Motor neuron (in vitro differentiated cells): ENCODE results near the gene NUTM2A. TPM values are rescaled to one million over a fixed set of nuclear protein-coding genes. Genes with fewer than 3 reads are reported as not detected.
"Not testable (repeated sequence)": the region's sequence is repeated elsewhere in the genome, so short reads cannot be mapped to it uniquely, and the experiment has no call there.

Experiments
- ATAC-seq, 8 experiments: fragments of 200-7000 bp; cut with Tn5 transposase; replicated peaks in 6 of 8; 2 replicates each; pipeline ENCODE4 v1.8.0; 2021; ENCODE audit warnings: mild to moderate bottlenecking in 8 of 8, moderate library complexity in 8 of 8
- H3K27ac ChIP-seq, 2 donors: fragments of 250-450 bp; sonication (Bioruptor Pico); 2 replicates each; pipeline ENCODE4 v1.9.0; 2021; ENCODE audit warnings: antibody characterized with exemption in 2 of 2, mild to moderate bottlenecking in 2 of 2, moderate library complexity in 1 of 2
- H3K4me1 ChIP-seq, 2 donors: fragments of 250-450 bp; sonication (Bioruptor Pico); replicated peaks in 1 of 2; 2 replicates each; pipeline ENCODE4 v1.6.1; 2021; ENCODE audit warnings: antibody characterized with exemption in 2 of 2, mild to moderate bottlenecking in 2 of 2, moderate library complexity in 1 of 2
- H3K4me3 ChIP-seq, 5 donors: fragments of 250-450 bp; sonication (Bioruptor Pico); 2 replicates each; pipeline ENCODE4 v1.9.0; 2021; ENCODE audit warnings: antibody characterized with exemption in 5 of 5, mild to moderate bottlenecking in 5 of 5, moderate library complexity in 4 of 5
- WGBS, 10 experiments: fragments of 450-650 bp; shearing (Covaris generic); methylation state at CpG; one replicate each; pipeline ENCODE4 v1.0.0; 2022; 5-methylcytosine and 5-hydroxymethylcytosine counted together
- in situ Hi-C, 9 experiments: fragments of 400-800 bp; cut with MboI; loops; one replicate each; pipeline ENCODE4 v1.15.0; 2021; ENCODE audit warnings: low sequenced_read_pairs in 9 of 9, low pct_unique_long_range_greater_than_20kb in 2 of 9; ENCODE audit not compliant: unreplicated experiment in 9 of 9
- total RNA-seq, 8 experiments: library from RNA; unstranded; fragments of 300-600 nt; gene quantifications; 2 replicates each; pipeline versions ENCODE4 v1.2.3 to v1.2.4, GENCODE V29; 2022

The NUTM2A gene
- total RNA-seq, 8 experiments from 2014 or later, result 0.56 to 4.8 (median 3.6) TPM; not detected in 1

DNA sequence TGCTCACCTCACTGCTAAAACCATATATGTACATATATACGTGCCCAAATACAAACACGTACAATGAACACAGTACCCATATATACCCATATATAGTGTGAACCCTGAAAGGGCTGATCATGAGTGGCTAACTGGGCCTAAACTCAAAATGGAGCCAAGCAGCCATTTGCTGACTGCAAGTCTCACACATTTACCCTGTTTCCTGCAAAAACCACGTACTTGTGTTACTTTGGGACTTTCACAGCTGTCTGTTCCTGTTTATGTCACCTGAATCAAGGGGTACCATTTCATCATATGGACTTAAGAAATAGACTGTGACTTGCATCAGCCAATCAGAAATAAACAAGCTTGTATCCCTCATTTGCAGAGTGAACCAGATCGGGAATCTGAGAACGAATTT, 5.9 kb upstream of the NUTM2A start:
- in situ Hi-C loops, H3K4me3 ChIP-seq, ATAC-seq, H3K4me1 ChIP-seq, H3K27ac ChIP-seq: not testable (repeated sequence)
- WGBS, 10 experiments, result no CpG with 5 or more reads among the region's 5 CpGs

DNA sequence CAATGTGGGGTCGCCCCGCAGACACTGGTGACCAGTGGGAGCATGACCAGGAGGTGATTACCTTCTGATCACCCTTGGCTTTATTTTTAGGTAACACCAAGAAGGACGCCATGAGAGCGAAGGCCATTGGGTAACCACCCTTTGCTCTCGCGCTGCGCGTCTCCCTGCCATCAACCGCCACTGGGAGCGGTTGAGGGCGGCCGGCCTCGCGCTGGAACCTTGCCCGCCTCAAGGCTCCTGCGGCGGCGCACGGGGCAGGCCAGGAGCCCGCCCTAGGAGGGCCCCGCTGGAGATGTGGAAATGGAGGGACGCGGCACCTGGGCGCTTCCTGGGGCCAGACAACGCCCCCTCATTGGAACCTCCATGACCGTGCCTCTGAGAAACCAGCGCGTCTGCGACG, 2.5 kb upstream of the NUTM2A start:
- H3K27ac ChIP-seq, H3K4me3 ChIP-seq, in situ Hi-C loops, ATAC-seq, H3K4me1 ChIP-seq: not testable (repeated sequence)
- no CpG with 5 or more reads among the region's 30 CpGs for whole genome bisulfite sequencing, 10 experiments

DNA sequence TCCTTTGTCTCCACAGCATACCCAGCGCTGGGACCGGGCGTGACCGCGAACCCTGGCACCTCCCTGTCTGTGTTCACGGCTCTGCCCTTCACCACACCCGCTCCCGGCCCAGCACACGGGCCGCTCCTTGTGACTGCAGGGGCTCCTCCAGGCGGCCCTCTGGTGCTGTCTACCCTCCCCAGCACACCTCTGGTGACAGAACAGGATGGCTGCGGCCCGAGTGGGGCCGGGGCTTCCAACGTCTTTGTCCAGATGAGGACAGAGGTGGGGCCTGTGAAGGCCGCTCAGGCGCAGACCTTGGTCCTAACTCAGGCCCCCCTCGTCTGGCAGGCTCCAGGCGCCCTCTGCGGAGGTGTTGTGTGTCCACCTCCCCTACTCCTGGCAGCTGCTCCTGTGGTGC, 3.0 kb downstream of the NUTM2A start:
- no CpG with 5 or more reads among the region's 20 CpGs for WGBS, 10 experiments
- ATAC-seq, in situ Hi-C loops, H3K4me1 ChIP-seq, H3K27ac ChIP-seq, H3K4me3 ChIP-seq: not testable (repeated sequence)

DNA sequence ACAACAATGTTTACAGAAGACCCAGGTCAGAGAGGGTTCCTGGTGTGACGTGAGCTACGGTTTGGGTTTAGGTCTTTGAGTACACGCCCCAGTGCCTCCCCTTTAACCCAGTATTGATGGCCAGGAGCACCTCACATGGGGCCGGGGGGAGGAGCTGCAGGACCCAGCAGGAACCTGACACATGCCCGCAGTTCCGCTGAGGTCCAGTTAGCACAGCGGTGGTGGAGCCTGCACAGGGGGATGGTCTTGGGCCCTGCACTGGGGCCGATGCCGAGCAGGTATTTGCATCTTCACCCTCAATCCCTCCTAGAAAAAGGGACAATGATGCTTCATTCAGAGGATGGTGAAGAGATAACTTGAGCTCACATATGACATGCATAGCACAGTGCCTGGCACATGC, 4.0 kb downstream of the NUTM2A start:
- 80% methylated on average over 1 of the region's 9 CpGs; no CpG with 5 or more reads in 9 of the 10 experiments for WGBS, 10 experiments
- H3K27ac ChIP-seq, H3K4me3 ChIP-seq, ATAC-seq, H3K4me1 ChIP-seq, in situ Hi-C loops: not testable (repeated sequence)

DNA sequence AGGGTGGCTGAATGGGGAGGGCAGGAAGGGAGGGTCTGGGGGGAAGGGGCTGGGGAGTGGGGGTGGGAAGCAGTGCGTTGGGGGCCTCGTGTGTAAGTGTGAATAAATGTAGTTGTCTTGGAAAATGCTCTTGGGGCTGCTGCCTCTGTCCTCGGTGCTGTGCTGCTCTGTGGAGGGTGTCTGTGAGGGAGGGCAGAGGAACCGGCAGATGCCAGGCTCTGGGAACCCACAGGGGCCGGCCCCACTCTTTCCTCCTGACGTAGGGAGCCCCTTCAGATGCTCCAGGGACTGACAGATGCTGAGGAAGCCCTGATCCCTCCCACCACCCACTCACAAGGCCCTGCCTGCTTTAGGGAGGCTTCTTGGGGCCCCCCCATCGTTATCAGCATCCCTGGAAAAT, 9.6 kb downstream of the NUTM2A start:
- H3K4me3 ChIP-seq, H3K4me1 ChIP-seq, ATAC-seq, H3K27ac ChIP-seq, in situ Hi-C loops: not testable (repeated sequence)
- WGBS, 10 experiments, result no CpG with 5 or more reads among the region's 7 CpGs

DNA sequence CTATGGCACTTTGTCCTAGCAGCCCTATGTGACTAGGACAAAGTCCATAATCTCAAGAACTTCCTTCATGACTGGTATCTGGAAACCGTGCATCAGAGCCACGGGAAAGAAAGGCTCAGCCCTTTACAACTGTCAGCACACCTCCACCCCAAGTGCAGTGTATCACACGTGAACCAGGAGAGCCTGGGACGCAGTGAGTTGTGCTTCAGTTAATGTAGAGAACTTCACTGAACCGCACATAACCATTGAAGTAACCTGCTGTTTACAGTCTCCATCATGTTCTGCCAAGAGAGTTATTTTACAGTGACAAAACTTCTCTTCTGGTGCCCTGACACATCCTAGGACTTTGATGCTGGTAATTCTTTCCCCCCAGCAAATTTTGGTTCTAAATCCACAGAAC, 12.0 kb downstream of the NUTM2A start:
- H3K4me1 ChIP-seq, ATAC-seq, H3K27ac ChIP-seq, in situ Hi-C loops, H3K4me3 ChIP-seq: not testable (repeated sequence)
- WGBS, 10 experiments, result 100% methylated on average over 1 of the region's 5 CpGs; no CpG with 5 or more reads in 9 of the 10 experiments

DNA sequence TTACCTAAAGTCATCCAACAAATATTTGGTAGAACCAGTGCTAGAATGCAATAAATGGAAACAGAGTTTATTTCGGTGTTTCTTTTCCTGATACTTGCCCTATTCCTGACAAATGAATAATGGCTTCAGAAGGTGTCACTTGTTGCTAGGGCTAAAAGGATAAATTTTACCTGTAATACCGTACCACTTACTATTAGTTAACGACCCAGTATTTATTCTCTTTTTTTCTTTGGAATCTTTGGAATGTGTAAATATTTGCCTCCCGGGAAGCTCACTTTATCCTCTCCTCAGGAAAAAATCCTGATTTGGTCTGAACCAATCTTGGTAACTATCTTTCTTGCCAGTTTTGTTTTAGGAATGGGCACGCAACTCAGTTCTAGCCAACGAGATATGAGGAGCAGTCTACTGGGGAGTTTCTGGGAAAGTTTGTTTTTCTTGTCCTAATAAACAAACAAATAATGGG, 14.1 kb downstream of the NUTM2A start:
- in situ Hi-C loops, H3K4me3 ChIP-seq, H3K4me1 ChIP-seq, H3K27ac ChIP-seq, ATAC-seq: not testable (repeated sequence)
- no CpG with 5 or more reads among the region's 6 CpGs for WGBS, 10 experiments

DNA sequence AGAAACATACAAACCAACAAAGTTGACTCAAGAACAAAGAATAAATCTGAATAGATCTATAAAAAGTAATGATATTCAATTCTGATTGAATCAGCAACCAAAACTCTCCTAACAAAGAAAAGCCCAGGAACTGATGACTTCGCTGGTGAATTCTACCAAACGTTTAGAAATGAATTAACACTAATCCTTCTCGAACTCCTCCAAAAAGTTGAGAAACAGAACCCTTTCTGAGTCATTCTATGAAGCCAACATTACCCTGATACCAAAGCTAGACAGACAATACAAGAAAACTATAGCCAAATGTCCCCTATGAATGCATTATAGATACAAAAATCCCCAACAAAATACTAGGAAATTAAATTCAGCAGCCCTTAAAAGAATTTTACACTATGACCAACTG, 16.9 kb downstream of the NUTM2A start:
- in situ Hi-C loops, H3K27ac ChIP-seq, H3K4me3 ChIP-seq, H3K4me1 ChIP-seq, ATAC-seq: not testable (repeated sequence)
- no CpG with 5 or more reads among the region's 3 CpGs for WGBS, 10 experiments

DNA sequence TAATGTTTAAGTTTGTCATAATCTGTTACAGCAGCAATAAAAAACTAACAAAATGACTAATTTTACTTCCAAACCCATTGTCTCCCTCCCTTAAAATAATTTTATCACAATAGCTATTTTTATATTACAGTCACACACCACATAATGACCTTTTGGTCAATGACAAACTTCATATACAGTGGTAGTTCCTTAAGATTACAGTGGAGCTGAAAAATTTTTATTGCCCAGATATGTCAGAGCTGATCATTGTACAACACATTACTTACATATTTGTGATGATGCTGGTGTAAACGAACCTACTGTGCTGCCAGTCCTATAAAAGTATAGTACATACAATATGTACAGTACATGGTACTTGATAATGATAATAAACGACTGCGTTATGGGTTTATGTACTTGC, 22.1 kb downstream of the NUTM2A start:
- H3K4me3 ChIP-seq, in situ Hi-C loops, H3K4me1 ChIP-seq, ATAC-seq, H3K27ac ChIP-seq: not testable (repeated sequence)
- no CpG with 5 or more reads among the region's 3 CpGs for WGBS, 10 experiments

DNA sequence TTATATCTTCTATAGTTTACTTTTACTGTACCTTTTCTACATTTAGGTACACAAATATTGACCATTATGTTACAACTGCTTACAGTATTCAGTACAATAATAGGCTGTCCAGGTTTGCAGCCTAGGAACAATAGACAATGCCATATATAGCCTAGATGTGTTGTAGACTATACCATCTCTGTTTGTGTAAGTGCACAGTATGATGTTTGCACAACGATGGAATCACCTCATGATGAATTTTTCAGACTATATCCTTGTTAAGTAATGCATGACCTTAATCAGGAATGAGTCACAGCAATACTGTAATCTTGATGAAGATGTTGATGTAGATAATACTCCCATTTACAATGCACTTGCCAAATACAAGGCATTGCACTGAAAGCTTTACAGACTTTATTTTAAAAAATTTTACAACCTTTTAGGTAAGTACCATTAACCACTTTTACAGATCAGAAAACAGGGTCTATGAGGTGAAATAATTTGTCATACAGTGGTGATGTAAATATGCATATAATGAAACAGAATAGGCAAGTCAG, 23.6 kb downstream of the NUTM2A start:
- H3K27ac ChIP-seq, H3K4me3 ChIP-seq, H3K4me1 ChIP-seq, in situ Hi-C loops: not testable (repeated sequence)
- ATAC-seq, result peak in 4 of 8 experiments; percentile 44 to 63 (median 54)
- WGBS, 10 experiments, result no CpG with 5 or more reads among the region's 1 CpG

DNA sequence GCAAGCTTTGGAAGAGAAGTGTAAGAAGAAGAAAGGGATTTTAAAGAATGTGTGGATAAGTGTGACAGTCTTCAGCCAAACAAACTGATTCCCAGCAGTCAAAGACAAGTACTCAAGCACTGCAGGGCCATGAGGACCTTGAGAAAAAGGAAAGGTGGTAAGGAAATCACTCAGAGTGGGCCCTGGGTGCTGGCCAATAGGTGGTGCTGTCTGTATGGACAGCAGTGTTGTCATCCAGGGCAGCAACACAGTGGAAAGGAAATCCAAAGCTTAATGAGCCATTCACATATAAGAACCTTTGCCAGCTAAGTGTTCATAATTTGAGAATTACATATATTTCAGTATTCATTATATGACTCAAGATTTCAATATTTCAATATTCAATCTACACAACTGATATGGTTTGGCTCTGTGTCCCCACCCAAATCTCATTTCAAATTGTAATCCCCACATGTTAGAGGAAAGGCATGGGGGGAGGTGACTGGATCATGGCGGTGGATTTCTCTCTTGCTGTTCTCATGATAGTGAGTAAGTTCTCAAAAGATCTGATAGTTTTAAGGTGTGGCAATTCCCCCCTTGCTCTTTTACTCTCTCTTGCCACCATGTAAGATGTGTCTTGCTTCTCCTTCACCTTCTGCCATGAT, 55.6 kb downstream of the NUTM2A start:
- in situ Hi-C loops, H3K27ac ChIP-seq, H3K4me3 ChIP-seq, H3K4me1 ChIP-seq: not testable (repeated sequence)
- WGBS, 10 experiments, result no CpG with 5 or more reads among the region's 1 CpG
- ATAC-seq, result peak in 3 of 8 experiments; percentile 65 to 97 (median 96)

Other genes with a start within 250 kb of the NUTM2A start
- not detected for gene FAM25A, start 205.2 kb upstream of the NUTM2A start, total RNA-seq
- 100 to 1,000 TPM in 4 of 8 experiments, 10 to 100 TPM in 4; 70.2 to 310 (median 102) TPM for gene GLUD1, start 130.6 kb upstream of the NUTM2A start, total RNA-seq
- gene SHLD2, start 130.2 kb upstream of the NUTM2A start, total RNA-seq, result 10 to 100 TPM; 12.5 to 37.2 (median 18.3) TPM
- 10 to 100 TPM in 2 of 8 experiments, 1 to 10 TPM in 5, under 1 TPM in 1; 0.40 to 11.9 (median 8.6) TPM for gene NUTM2D, start 132.3 kb downstream of the NUTM2A start, total RNA-seq